Activated CD8-positive, alpha-beta memory T cell treated with anti-CD3 and anti-CD28 coated beads, Interleukin-2, amount 50 U/mL, for 24 hours (primary cell): Measurements from ENCODE around the gene APOB.

ENCODE experiments used
- DNase-seq: peaks from one replicate; pipeline ENCODE4 v3.0.0-alpha.2; 2020; ENCODE audit errors: extremely low read depth

The APOB gene

GRCh38 chr2:21043744-21044532 is at the start of gene APOB:
TSS of gene APOB (minus strand) at chr2:21044073. CDS start at chr2:21043945, 128 bp downstream.
- no peak for DNase-seq

GRCh38 chr2:21092308-21092869 is 48.5 kb upstream of the APOB start:
- DNase-seq = no peak

GRCh38 chr2:21084401-21084800 is 40.5 kb upstream of the APOB start:
- no peak for DNase-seq

GRCh38 chr2:21083482-21083881 is 39.6 kb upstream of the APOB start:
- no peak for DNase-seq

GRCh38 chr2:21078296-21078695 is 34.4 kb upstream of the APOB start:
- no peak for DNase-seq

GRCh38 chr2:21072477-21073242 is 28.8 kb upstream of the APOB start:
- DNase-seq = no peak

- DNase-seq = no peak
These were observed 26.7 kb upstream of the APOB start for GRCh38 chr2:21070341-21071257.

GRCh38 chr2:21069746-21070340 is 26.0 kb upstream of the APOB start:
- DNase-seq = no peak

GRCh38 chr2:21067859-21068537 is 24.1 kb upstream of the APOB start:
- no peak for DNase-seq

- no peak for DNase-seq
These were observed 23.3 kb upstream of the APOB start for GRCh38 chr2:21067125-21067524.

GRCh38 chr2:21059885-21060610 is 16.2 kb upstream of the APOB start:
- no peak for DNase-seq

GRCh38 chr2:21057097-21057496 is 13.2 kb upstream of the APOB start:
- DNase-seq = no peak

GRCh38 chr2:21055879-21056790 is 12.3 kb upstream of the APOB start:
- no peak for DNase-seq

- DNase-seq = no peak
These were observed 11.6 kb upstream of the APOB start for GRCh38 chr2:21055451-21055850.

GRCh38 chr2:21054011-21054410 is 10.1 kb upstream of the APOB start:
- no peak for DNase-seq

GRCh38 chr2:21052044-21052443 is 8.2 kb upstream of the APOB start:
- DNase-seq = no peak

GRCh38 chr2:21050164-21050563 is 6.3 kb upstream of the APOB start:
- no peak for DNase-seq

GRCh38 chr2:21047141-21048009 is 3.5 kb upstream of the APOB start:
- no peak for DNase-seq
